Stimulated activated CD8-positive, alpha-beta memory T cell treated with anti-CD3 and anti-CD28 coated beads, Interleukin-15, amount 100 ng/mL, for 48 hours (primary cell): Measurements from ENCODE around the gene CFAP299.

Source experiments
- DNase-seq, 2 donors: peaks; one replicate each; pipeline ENCODE4 v3.0.0-alpha.2; 2020; ENCODE audit warnings: low read depth in 2 of 2

CFAP299 gene

DNA sequence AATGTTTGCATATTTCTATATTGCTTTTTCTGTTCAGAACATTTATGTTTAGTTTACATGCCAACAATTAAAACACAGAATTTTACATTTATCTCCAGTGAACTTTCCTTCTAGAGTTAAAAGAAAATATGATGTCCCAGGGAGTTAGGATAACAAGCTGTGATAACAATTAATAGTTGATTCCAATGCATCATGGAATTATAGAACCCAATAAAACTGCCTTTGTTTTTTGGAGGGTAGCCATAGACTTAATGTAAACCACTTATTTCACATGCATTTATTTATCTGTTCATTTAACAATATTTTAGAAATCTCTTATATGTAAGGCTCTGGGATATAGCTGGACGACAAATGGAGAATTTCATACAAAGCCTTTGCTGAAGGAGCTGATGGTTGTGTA, 180.0 kb downstream of the CFAP299 start:
- no peak for DNase-seq

DNA sequence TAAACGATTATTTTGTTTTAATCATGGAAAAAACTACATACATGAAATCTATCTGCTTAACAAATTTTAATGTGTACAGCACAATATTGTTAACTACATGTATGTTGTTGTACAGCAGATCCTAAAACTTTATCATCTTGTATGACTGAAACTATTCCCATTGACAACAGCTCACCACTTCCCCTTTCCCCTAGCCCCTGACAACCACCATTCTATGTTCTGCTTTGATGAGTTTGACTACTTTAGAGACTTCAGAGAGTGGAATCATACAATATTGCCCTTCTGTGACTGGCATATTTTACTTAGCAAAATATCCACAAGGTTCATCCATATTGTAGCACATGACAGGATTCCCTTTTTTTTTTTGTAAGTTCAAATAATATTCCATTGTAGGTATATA, 185.9 kb downstream of the CFAP299 start:
- DNase-seq, result no peak

DNA sequence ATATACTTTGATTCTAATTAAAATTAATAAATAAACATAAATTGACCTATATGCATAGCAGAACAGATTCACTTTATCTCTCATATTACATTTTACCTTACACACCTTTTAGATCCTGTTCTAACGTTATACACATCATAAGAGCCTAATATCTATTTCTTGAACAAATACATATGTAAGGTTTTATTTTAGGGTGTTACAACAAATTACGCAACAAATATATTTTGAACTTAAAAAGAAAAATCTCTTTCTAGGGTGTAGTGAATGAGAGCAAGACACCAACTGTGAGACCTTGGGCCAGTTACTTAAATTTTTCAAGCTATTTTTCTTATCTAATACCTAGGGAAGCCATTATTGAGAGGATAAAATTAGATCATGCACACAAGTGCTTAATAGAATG, 191.2 kb downstream of the CFAP299 start:
- no peak for DNase-seq

DNA sequence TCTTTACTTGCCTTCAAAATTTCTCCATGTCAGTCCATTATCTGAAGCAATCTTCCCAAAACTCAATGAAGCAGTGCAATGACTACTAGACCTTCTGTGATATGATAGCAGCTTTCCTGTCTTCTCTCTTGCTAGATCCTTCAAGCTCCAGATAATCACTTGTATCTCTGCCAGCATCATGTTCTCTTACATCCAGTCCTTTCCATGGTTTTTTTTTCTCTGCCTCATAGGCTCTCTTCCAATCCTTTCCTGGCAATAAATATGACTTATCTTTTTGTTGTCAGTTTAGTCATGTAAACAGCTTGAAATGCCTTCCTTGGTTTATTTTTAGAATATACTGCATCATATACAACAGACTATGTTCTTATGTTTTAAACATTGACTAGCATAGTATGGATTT, 193.5 kb downstream of the CFAP299 start:
- no peak for DNase-seq

DNA sequence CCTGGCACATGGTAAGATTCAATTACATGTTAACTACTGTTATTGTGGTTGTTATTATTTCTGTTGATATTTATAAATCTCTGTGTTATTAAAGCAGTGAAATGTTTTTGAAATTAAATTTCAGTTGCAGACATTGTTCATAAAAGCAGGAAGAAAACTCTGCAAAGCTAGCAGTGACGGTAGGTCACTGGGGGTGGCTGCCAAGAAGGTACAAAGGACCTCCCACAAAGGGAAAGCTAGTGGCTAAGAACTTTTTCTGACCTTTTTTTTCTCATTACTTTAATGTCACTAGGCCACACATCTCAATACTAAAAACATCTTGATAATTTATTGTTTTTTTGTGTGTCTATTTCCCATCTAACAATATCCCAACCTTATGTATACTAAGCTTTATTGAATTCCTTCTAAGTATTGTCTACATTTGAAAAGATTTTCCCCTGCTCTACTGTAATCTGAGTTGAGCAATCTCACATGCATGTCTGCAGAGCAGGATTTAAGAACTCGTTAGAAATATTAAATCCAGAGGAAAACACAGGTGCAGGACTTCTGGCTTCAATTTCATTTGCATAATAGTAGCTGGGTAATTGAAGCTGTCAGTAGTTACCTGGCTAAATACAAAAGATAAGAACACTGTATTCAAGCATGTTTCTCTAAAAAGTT, 197.3 kb downstream of the CFAP299 start:
- DNase-seq, result no peak

DNA sequence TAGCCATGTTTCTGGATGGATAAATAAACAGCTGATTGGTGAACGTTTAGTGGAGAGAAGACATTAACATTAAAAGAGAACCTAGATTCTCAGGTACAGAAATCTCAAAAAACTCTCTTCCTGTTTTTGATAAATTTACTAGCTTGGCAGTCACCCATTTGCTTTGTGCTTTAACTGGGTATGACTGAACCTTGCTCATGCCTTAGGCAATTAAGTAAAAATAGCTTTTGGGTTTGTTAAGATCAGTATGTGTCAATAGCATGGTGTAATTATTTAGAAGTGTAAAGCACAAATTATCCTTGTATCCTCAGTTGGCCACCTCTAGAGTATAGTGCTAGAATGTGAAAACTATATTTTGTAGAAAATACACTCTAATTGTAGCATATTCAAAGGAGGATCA, 200.0 kb downstream of the CFAP299 start:
- DNase-seq, result no peak

DNA sequence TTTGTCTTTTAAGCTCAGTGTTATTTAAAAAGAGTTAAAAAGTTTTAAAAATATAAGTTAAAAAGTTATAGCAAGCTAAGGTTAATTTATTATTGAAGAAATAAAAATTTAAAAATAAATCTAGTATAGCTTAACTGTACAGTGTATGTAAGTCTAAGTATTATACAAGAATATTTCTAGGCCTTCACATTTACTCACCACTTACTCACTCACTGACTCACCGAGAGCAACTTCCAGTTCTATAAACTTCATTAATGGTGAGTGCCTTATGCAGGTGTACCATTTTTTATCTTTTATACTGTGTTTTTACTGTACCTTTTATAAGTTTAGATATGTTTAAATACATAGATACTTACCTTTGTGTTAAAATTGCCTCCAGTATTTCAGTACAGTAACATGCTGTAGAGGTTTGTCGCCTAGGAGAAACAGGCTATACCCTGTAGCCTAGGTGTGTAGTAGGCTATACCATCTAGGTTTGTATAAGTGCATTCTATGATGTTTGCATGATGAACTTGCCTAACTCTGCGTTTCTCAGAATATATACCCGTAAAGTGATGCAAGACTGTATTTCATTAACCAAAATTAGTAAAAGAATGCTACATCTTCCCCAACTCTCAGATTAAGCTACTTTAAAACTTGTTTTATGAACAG, 202.9 kb downstream of the CFAP299 start:
- DNase-seq, result no peak

DNA sequence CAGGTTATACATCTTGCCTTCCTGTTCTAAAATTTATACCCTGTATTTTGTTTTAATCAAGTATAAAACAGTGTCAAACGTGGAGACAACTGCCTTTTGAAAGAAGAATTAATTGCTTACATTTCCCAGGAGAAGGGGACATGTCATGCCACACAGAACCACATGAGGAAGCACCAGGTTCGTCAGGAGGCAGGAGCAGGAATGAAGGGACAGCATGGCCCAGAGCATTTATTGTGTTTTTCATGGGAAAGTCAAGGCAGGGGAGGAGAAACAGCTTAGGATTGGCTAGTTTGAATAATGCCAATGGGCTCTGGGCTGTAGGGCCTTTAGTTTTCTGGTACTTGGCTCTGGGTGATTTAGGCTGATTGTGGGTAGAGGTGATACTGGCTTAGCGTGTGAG, 203.7 kb downstream of the CFAP299 start:
- no peak for DNase-seq

DNA sequence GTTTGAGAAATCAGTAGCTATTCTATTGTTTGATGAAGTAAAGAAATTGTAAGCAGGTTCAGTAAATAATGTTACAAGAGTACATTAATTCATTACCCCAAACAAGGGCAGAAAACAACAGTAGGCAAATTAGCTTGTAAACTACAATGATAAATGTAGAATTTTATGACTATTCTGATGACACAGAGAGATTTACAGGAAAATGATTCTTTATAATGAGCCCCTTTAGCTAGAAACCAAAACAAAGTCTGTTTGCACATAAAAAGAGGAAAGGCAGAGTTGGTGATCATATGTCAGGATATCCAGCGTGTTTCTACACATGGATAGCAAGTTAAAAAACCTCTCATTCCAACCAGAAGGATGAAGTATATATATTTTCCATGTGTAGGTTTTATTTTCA, 204.8 kb downstream of the CFAP299 start:
- DNase-seq, result no peak

DNA sequence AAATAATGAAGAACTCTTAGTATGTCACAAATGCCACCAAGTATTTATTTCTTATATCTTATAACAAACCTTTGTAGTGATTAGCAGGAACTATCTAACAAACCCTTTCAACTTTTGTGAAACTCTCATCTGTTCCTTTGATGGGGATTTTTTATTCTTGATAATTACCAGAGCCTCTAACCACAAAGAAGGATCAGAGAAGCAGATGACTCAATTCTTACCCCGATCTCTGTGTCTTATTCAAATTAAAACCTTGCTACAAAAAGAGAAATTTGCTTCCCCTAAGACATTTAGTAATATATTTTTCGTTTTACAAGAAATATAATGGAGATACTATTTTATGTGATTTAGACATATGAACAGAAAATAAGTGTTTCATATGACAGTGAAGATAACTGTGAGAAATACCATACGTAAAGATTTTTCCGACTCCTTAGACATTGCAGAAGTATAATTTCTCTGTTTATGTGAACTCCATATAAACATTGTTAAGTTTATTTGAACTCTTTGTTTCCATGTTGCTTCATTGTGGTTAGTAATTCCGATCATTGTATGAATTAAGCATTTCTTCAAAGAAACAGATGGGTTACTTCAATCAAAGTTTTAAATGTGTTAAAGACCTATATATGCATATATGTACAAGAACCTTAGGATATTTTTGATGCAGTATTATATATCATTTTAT, 205.4 kb downstream of the CFAP299 start:
- no peak for DNase-seq

DNA sequence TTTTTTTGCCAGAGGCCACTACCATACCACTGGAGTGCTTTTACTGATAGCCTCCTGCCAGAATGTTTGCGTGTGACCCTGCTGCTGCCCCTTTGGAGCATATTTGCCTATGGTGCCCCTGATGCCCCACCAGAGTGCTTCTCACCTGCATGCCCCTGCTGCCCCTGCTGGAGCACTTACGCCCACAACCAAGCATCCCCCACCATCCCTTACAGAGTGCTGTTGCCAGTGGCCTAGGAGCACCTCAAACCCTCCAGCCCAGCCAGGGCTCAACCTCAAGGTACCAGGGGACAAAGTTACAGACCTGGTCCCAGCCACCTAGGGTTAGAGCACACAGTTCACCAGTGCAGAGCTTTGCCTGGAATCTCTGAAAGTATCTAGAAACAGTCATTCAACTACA, 207.2 kb downstream of the CFAP299 start:
- no peak for DNase-seq

DNA sequence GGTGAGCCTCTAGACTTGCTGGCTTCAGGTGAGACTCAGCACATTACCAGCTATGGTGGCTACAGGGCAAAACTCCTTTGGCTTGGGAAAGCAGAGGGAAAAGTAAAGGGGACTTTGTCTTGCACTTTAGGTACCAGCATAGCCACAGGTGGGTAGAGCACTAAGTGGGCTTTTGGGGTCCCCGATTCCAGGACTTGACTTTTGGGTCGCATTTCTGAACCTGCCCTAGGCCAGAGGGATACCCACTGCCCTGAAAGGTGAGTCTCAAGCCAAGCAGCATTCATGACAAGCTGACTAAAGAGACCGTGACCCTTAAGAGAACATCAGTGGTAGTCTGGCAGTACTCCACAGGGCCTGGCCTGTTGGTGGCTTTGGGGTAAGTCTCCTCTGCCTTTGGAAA, 224.8 kb downstream of the CFAP299 start:
- DNase-seq, result no peak

DNA sequence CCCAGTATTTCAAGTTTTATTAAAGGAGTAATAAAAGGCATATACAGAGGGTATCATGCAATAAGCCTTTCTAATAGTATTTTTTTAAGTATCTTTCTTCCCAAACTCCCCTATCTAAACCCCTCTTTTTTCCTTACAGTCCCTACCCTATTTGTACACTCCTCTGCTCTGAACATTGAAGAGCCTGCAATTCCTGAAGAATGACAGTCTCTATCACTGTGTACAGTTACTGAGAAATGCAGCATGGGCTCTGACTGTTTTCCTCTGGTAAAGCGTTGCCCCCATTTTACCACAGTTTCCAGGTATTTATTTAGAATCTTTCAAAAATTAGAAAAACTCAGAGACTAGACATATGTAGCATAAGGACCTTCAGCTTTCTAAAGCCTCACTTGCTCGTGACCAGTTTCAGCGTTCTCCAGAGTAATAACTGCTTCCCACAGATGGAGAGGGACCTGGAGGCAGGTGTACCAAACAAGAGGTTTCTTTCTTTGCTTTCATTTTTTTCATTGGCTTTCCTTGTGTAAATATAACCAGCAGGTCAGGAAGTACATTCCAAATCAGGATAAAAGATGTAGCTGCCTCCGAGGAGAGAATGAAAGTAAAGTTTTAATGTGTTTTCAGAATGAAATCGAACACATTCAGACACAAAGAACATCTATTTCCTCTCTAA, 230.8 kb downstream of the CFAP299 start:
- no peak for DNase-seq

DNA sequence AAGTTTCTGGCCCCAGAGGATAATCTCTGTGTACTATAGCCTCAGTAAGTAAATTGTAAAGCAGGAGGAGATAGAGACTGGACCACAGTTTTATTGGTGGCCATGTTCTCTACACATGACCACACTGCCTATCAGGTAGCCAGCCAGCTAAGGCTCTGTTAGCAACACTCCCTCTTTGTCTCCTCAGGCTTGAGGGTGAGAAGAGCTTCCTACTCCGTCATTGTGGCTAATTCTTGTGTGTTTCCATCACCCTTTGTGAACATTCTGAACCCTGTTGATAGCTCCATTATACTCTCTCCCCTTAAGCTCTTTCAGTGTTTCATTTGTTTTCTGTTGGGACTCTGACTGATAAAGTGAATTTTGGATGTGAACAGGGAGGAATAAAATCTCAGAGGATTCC, 233.4 kb downstream of the CFAP299 start:
- no peak for DNase-seq

DNA sequence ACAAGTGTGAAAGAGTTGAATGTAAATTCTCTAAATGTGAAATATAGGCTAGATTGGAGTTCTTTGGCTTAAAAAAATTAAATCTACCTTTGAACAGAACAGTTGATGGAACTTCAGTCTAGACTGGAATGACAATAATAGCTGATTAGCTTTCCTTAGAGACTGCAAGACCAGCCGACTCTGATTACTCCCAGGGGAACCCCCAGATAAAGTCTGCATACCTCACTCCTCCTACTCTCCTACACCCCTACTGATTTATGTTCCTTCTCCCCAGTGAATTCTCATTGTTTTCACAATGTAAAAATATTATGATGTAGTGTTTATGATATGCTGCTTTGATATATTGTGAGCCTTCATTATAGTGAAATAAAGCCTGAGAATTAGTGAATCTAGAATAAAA, 241.3 kb downstream of the CFAP299 start:
- DNase-seq, result no peak

DNA sequence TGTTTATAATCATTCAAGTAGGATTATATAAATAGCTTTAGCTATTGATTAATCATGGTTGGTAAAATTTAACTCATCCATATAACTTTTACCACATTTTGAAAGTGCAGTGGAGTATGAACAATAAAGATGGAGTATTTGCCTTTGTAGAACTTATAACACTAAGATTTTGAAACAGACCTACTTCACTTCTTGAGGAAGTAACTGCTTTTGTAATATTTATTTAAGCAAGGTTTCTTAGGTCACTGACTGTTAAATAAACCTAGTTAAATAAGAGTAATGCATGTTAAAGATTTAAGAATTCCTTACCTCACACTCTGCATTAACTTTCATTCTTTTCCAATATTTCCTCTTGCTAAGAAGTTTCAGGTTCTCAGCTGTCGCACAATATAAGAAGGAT, 242.5 kb downstream of the CFAP299 start:
- DNase-seq, result no peak

DNA sequence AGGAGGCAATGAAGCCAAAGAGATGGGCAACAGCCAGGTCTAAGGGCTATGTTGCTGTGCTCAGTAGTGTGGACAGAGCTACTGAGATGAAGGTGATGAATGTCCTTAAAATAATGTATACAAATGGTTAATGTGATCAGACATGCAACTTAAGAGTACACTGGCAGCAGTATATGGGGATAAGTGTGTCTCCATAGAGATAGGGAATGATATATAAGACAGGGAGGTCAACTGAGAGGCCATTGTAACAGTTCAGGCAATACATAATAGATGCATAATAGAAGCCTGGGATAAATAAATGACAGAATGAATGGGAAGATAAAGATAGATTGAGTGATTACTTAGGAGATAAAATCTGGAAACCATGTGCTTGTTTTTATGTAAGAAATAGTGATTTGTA, 250.0 kb downstream of the CFAP299 start:
- DNase-seq, result no peak

DNA sequence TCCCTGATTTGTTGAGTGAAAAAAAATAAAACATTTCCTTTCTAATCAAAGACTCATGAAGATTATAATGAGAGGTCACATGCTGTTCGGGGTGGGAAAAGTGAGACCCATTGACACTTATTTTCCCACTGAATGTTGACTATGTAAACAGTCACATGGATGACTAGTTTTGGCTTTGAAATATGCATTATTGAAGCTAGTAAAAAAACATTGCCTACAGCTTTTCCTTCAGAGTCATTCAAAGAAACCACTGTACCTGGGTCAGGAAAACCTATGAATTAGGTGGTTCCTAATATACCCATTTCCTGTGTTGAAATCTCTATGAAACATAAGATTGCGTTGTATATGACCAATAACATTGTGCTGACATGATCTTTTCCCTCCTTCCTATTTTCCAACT, 251.2 kb downstream of the CFAP299 start:
- no peak for DNase-seq

DNA sequence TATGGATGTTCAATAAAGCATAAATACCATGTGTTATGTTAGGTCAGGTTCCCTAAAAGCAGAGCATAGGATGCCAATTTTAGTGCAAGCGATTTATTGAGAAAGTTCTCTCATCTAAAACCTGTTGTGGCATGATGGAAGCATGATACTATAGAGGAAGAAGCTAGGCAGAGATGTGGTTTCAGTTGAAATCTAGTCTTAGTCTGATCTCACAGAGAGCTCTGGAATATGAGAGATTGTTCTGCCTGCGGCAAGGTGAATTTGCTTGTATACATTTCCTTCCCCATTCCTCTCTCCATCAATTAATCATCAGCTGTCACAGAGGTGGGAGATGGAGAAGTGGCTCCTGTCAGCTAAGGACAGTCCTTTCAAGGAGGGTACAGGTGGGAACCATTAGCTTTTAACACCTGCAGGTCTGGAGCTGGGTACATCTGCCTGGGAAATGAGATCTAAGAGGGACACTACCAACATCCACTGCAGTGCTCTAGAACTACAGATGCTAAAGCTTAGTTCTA, 252.4 kb downstream of the CFAP299 start:
- DNase-seq, result no peak

DNA sequence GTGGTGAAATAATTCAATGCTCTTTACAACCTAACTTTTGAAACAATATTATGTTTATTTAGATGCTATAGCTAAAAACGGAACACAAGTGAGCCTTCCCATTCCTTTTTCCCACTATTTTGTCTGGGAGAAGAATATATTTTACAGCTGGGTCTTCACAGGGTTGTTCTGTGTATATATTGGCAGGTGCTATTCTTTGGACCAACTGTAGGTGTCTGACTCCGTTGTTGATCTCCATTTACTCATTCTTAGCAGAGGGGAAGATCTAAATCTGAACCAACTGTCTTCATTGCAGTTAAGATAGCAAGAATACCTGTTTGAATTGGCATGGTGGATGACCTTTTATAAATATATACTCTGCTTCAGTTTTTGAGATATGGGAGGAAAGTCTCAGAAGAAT, 257.4 kb downstream of the CFAP299 start:
- DNase-seq, result no peak

DNA sequence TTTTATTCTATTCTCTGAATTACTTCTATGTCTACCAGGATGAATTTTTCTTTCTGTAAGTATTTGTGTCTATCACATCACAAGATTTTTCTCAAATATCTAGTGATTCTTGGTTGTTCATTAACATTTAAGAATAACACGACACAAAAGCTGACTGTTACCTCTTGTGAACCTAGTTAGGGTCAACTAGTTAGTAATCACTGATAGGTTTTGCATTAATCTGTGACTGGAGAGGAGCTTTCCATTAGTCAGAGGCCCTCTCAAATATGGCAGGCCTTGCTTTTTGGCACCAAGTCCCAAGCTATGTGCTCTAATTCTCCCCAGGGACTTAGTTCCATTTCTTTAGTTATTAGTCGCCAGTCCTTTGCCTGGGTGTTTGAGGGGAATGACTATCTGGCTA, 259.2 kb downstream of the CFAP299 start:
- DNase-seq, result no peak

DNA sequence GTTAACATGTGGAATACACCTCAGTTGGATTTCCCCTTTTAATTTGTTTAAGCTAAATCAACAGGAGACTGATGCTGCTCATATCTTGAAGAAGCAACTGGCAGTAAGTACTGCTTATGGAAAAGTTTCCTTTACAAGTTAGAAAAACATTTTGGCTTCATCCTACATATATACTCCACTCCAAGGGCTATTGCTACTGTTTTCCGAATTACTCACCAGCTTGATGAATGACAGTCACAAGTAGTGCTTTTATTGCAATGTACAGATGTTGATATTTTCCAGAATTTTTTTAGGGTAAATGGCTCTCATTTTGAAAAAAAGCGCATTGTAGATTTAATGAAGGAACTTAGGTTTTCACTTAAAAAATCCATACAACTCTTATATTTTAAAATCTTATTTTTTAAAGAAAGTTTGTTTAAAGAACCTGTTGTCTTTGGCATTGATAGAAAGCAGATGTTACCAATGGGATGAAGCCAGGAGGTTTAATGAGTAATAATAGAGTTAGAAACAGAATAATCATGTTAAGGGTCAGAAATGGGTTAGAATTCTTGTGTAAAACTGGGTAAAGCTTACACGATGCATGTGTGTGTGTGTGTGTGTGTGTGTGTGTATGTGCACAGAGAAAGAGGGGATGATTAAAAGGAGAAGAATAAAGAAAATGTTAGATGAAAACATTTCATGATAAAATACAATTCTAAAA, 272.9 kb downstream of the CFAP299 start:
- DNase-seq, result no peak
